Chondrocyte (in vitro differentiated cells): ENCODE data around the gene DHCR7. TPM values are rescaled to one million over a fixed set of nuclear protein-coding genes. Genes with fewer than 3 reads are reported as not detected.

Experiments used
- DNase-seq: peaks from one replicate; pipeline ENCODE4 v3.0.0; 2021; ENCODE audit warnings: mixed read lengths, low spot score
- H3K27ac Mint-ChIP-seq: one replicate; pipeline ENCODE4 v1.8.0; 2021; ENCODE audit warnings: mild to moderate bottlenecking, moderate library complexity, mixed read lengths; ENCODE audit not compliant: unreplicated experiment
- H3K27me3 Mint-ChIP-seq: 2 replicates; pipeline ENCODE4 v1.8.0; 2021; ENCODE audit warnings: low read depth, mixed read lengths
- H3K36me3 Mint-ChIP-seq: 2 replicates; pipeline ENCODE4 v1.8.0; 2021; ENCODE audit warnings: low read depth, mixed read lengths
- H3K4me1 Mint-ChIP-seq: 2 replicates; pipeline ENCODE4 v1.8.0; 2021; ENCODE audit warnings: low read depth, mild to moderate bottlenecking, mixed read lengths
- H3K4me3 Mint-ChIP-seq: one replicate; pipeline ENCODE4 v1.8.0; 2021; ENCODE audit warnings: mild to moderate bottlenecking, moderate library complexity, mixed read lengths; ENCODE audit not compliant: unreplicated experiment
- H3K9me3 Mint-ChIP-seq: 2 replicates; pipeline ENCODE4 v1.8.0; 2021; ENCODE audit warnings: low read depth, mixed read lengths
- CTCF ChIP-seq: fragments of 200-600 bp; sonication (generic); IDR thresholded peaks from 2 replicates; pipeline ENCODE4 v1.5.0; 2021; ENCODE audit warnings: antibody characterized with exemption, mild to moderate bottlenecking, moderate library complexity
- total RNA-seq: library from RNA; stranded (reverse); gene quantifications from 3 replicates; pipeline ENCODE4 v1.2.1, GENCODE V29; 2021

The DHCR7 gene
- total RNA-seq, 1 donor from 2014 or later: 57.5 TPM

GRCh38 chr11:71444811-71445210, 3.4 kb downstream of the DHCR7 start:
- peaks cover 26% of the 10 kb centered on the region for H3K36me3 Mint-ChIP-seq
- H3K27ac Mint-ChIP-seq: no peak overlapping the region
- H3K4me3 Mint-ChIP-seq: no peak overlapping the region
- DNase-seq: no peak
- peaks cover 7% of the 10 kb centered on the region for H3K9me3 Mint-ChIP-seq
- no peak for TF ChIP-seq CTCF
- peaks cover 23% of the 10 kb centered on the region for H3K4me1 Mint-ChIP-seq
- no peaks in the 10 kb centered on the region for H3K27me3 Mint-ChIP-seq

- H3K36me3 Mint-ChIP-seq: peaks cover 31% of the 10 kb centered on the region
- peaks cover 7% of the 10 kb centered on the region for H3K9me3 Mint-ChIP-seq
- no peak overlapping the region for H3K27ac Mint-ChIP-seq
- no peak overlapping the region for H3K4me3 Mint-ChIP-seq
- peaks cover 14% of the 10 kb centered on the region for H3K4me1 Mint-ChIP-seq
- no peak for DNase-seq
- no peak for TF ChIP-seq CTCF
- no peaks in the 10 kb centered on the region for H3K27me3 Mint-ChIP-seq
Observed at GRCh38 chr11:71443736-71444445, 4.3 kb downstream of the DHCR7 start.

- no peak for TF ChIP-seq CTCF
- no peak overlapping the region for H3K4me3 Mint-ChIP-seq
- no peak for DNase-seq
- peaks cover 11% of the 10 kb centered on the region for H3K4me1 Mint-ChIP-seq
- H3K9me3 Mint-ChIP-seq: peaks cover 7% of the 10 kb centered on the region
- H3K36me3 Mint-ChIP-seq: peaks cover 31% of the 10 kb centered on the region
- H3K27me3 Mint-ChIP-seq: no peaks in the 10 kb centered on the region
- no peak overlapping the region for H3K27ac Mint-ChIP-seq
Observed at GRCh38 chr11:71442880-71443279, 5.3 kb downstream of the DHCR7 start.

- TF ChIP-seq CTCF: no peak
Observed at GRCh38 chr11:71442123-71442522, 6.1 kb downstream of the DHCR7 start.

GRCh38 chr11:71441251-71441650, 6.9 kb downstream of the DHCR7 start:
- no peak overlapping the region for H3K4me3 Mint-ChIP-seq
- no peaks in the 10 kb centered on the region for H3K27me3 Mint-ChIP-seq
- TF ChIP-seq CTCF: no peak
- no peak overlapping the region for H3K27ac Mint-ChIP-seq
- no peak for DNase-seq
- H3K36me3 Mint-ChIP-seq: peaks cover 31% of the 10 kb centered on the region
- H3K9me3 Mint-ChIP-seq: peaks cover 5% of the 10 kb centered on the region
- H3K4me1 Mint-ChIP-seq: no peaks in the 10 kb centered on the region

More at GRCh38 chr11:71442123-71442522, 6.1 kb downstream of the DHCR7 start:
- Mint-ChIP-seq H3K9me3 (peaks cover 7% of the 10 kb centered on the region), H3K4me3 (no peak overlapping the region), H3K36me3 (peaks cover 31% of the 10 kb centered on the region), H3K27ac (no peak overlapping the region), H3K4me1 (peaks cover 4% of the 10 kb centered on the region), H3K27me3 (no peaks in the 10 kb centered on the region)
- peak; percentile 41 for DNase-seq
